Measurements from ENCODE around the gene SCN8A.

The SCN8A gene

DNA sequence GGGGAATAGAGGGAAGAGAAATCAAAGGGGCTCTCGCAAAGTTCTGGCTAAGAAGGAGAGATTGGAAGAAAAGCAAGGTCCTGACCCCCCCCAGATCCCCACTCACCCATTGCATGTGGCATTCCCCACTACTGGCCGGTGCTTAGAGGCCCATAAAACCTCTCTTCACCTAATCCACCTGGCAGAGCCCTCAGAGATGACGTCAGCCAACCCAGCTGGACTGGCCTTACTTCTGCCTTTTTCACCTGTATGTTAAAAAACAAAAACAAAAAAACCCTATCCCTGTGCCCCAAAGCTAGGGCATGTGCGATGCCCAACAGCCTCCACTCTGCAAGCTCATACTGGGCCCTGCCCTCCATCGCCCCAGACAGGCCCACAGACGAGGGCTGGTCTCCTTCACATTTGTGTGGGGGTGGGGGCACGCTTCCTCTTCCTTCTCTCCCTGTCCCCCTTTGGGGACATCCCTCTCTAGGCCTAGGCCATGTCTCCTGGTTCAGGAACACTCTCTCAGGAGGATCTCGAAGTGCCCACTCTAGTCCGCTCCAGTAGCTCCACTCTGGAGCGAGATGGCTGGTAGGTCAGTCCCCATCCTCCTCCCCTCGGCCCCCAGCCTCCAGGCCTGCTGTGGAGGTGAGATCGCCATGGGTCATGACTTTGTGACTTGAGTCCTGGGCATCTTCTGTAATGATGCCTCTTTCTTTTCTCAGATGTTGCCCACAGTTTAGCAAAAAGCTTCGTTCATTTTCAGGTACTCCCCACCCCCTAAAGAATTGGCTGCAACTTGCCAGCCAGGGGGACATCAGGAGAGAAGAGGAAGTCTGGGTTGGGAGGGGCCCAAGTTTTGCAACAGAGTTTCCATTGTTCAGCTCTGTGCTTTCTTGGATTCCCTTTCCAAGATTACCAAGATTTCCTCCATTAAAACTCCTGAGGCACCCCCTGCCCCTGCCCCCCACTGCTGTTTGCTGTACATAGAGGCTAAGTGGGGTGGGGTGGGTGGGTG lies 220.5 kb downstream of the SCN8A start:
- no peak for DNase-seq (ENCODE audit: extremely low read depth in 1 of 2, low read depth in 1 of 2)

DNA sequence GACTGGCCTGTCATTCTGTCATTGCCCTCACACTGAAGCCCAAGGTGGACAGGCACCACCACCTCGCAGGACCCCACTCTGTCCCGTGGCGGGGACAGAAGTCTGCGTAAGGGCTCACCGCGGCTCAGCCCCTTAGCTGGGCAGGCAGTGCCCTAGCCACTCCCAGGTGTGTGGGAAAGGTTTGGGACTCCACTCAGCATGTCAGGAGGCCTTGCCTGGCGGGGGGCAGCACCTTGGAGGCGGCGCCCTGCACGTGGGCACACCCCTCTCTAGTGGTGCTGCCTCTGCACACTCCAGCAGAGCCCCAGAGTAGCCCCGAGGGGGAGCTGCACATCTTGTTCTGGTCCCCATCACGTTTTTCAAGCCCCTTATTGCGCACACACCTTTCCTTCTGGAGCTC lies 221.8 kb downstream of the SCN8A start:
- no peak for DNase-seq (ENCODE audit: extremely low read depth in 1 of 2, low read depth in 1 of 2)

DNA sequence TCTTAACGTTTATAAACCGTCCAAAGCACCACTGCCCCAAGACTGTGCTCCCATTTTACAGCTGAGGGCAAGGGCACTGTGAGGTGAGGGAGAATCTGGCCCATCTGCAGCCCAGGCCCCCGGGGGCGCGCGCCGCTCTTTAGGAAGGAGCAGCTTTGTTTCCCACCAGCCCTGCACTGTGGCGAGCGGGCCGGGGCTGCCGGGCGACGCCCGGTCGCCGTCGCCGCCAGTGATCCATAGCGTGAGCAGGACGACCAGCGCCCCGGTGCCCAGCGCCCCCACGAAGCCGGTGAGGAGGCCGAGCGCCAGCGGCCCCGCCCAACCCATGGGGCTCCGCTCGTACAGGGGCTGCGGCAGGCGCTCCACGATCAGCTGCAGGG lies 222.9 kb downstream of the SCN8A start:
- DNase-seq (ENCODE audit: extremely low read depth in 1 of 2, low read depth in 1 of 2) = no peak

DNA sequence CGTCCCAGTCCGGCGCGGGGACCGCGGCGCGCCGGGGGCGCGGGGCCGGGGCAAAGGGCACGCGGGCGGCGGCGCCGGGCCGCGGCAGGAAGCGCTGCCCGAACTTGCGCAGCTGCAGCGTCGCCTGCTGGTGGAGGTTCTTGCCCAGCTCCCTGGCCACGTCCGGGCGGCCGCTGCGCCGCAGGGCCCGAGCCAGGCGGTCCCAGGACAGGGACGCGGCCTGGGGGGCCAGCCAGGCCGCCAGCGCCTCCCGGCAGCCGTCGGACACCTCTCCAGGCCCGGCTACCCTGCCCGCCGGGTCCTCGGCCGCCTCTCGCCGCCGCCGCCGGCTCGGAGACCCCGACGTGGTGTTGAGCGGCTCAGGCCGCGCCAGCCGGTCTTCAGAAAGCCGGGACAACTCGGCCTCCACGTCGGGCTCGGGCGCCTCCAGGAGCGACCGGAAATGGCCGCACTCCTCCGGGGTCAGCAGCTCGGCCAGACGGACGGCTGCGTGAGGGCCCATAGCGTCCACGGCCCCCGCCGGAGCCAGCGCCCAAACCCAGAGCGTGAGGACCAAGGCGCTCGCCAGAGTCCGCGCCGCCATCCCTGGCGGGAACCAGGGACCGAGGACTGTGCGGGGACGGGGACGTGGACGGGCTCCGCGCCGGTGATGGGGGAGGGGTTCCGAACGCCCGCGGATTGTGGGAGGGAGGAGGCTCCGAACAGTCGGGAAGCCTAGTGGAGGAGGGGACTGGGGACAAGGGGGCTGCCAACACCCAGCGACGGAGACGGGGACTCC lies 223.5 kb downstream of the SCN8A start:
- peak in 1 of 2 donors; percentile 40 for DNase-seq (ENCODE audit: extremely low read depth in 1 of 2, low read depth in 1 of 2)

DNA sequence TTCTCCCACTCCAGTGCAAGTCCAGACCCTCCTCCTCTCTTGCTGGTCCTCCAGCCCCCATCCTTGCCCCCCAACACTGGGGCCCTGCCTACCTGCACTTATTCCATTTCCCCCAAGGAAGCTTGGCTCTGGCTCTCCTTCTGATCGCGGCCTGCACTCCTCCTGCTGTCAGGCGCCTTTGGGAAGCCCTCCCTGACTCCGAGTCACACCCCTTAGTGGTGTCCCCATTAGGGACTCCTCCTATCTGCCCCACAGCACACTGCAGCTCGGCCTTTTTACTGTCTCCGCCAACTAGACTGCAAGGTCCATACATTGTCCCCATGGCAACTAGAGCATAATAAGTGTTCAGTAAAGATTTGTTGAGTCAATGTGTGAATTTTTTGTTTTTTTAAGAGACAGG lies 224.5 kb downstream of the SCN8A start:
- DNase-seq (ENCODE audit: extremely low read depth in 1 of 2, low read depth in 1 of 2) = no peak

DNA sequence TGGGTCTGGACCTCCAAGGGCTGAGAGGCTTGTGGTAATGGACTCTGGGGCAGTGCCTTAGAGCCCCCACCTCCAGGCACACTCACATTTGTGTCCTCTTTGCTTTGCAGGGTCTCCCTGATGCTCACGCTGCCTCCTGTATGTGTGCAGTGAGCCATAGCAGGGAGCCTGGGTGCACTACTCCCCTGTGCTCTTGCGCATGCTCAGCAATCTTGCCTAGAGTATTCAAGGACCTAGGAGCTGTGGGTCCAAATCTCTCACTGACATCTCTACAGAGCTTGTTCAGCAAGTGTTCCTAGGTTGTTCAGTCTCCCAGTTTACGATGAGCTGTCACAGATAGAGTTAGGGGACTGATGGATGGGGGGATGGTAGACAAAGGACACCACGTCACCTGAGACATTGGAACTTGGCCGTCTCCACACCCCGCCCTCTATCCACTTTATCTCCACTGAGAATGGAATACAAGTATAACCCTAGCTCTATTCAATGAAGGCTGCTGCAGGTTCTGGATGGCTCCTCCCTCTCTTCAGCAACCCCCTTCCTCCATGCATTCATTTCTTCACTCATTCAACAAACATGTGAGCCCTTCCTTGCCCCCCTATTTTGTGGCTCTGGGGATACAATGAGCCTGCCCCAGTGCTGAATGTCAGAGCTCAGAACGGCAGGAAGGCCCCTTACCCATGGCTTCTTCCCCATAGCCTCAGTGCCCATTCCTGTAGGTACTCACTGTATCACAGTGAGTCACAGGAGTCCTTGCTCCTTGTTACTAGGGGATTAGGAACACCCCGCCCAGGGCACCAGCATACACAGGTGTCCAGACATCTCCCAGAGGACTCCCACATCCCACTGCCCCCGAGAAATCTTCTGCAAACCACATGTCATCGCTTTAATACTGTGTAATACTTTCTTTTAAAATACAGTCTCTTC lies 226.3 kb downstream of the SCN8A start:
- no peak for DNase-seq (ENCODE audit: extremely low read depth in 1 of 2, low read depth in 1 of 2)

DNA sequence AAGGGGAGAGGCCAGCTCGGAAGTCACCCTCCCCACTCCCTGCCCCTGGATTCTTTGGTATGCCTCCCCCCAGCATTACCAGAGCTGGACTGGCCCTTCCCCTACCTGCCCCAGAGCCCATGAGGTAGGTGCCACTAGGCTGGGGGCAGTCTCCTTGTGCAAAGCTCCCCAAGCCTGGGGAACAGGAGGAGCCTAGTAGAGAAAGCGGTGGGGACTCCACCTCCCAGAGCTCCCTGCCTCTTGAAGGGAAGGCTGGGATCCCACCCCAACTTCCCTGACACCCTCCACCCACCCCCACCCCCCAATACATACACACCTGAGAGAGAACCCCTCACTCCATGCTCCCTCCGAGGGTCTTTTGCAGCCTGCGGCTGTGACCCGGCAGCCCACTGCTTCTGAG lies 227.1 kb downstream of the SCN8A start:
- DNase-seq (ENCODE audit: extremely low read depth in 1 of 2, low read depth in 1 of 2) = no peak

DNA sequence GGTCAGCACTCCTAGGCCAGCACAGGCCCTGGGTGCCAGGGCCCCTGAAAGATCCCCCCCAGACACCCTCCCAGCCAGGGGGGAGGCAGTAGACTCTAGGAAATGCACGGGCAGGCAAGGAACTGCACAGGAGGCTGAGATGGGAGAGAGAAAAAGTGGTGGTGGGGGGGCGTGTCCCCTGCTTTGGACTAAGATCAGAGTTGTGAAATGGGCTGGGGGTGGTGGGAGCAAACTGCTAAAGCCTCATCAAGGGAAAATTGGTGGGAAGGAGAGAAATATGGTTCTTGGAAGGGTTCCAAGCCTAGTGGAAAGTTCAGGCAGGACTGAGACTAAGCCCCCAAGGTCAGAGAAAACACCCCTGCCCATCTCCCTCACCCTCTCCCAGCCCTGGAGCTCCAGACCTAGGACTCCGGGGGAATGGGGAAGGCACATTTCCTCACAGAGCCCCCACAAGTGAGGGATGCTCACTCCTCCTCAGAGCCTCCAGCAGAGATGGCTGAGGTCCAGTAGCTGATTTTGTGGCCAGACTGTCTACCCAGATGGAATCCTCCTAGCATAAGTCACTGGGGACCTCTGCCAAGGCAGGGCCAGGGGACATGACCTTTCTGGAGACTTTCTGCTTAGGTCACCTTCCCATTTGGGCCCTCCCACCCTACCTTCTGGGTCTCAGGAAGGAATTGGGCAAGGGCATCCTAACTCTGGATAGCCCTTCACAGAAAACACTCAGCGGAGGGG lies 227.7 kb downstream of the SCN8A start:
- no peak for DNase-seq (ENCODE audit: extremely low read depth in 1 of 2, low read depth in 1 of 2)

DNA sequence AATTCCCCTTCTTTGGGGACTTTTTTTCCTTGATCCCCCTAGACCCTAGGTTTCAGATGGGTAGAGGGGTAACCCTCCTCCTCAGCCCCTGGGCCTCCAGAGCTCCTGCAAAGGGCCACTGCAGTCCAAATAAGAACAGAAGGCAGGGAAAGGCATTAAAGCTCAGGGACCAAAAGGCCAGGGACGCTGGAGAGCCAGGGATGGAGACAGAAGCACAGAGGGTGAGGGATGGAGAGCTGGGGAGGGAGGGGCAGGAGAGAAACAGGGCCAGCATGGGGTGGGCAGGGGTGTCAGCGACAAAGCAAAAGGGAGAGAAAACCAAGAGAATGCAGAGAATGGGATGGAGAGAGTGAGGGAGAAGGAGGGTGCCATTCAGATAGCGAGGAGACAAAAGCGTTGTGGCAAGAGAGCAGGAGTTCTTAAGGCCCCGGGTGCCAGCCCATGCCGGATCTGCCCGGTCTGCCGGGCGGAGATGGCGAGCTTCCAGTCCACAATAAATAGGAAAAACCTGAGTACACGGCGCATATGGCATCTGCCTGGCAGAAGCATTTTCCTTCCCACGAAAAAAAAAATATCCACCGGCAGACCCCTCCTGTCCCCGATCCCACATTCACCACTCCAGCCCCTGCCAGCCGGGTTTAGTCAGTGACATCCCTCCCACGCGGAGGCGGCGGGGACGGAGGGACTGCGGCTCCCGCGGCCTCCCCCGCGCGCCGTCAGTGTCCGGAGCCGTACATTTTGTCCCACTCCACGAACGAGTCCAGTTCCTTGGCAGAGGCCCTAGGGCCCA lies 228.9 kb downstream of the SCN8A start:
- DNase-seq (ENCODE audit: extremely low read depth in 1 of 2, low read depth in 1 of 2) = no peak

DNA sequence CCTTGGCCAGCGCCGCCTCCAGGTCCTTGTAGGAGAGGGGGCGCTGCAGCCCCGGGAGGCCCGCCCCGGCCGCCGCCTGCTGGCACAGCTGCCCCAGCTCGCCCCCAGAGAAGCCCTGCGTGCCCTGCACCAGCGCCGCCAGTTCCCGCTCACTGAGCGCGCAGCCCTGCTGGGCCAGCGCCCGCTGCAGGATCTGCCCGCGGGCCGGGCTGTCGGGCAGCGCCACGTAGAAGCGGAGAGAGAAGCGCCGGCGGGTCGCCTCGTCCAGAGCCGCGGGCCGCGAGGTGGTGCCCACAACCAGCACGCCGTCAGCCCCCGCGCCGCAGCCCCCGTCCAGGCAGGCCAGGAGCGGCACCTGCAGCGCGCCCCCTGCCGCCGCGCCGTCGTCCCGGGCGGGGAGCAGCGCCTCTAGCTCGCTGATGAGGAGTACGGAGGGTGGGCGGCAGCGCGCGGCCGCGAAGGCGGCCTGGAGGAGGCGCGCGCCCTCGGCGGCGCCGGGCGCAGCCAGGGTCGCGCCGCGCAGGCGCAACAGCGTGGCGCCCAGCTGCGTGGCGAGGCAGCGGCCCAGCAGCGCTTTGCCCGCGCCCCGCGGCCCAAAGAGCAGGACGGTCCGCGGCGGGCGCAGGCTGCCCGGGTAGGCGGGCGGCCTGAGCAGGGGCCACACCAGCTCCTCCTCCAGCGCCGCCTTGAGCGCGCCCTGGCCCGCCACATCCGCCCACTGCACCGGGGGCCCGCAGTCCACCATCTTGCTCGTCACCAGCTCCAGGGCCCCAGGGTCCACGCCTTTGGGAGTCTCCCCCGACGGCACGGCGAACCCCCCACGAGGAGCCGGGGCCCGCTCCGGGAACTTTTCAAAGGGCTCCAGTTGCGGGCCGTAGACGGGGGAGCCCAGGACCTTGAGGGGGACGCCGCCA lies 229.8 kb downstream of the SCN8A start:
- DNase-seq (ENCODE audit: extremely low read depth in 1 of 2, low read depth in 1 of 2) = peak; percentile 73

DNA sequence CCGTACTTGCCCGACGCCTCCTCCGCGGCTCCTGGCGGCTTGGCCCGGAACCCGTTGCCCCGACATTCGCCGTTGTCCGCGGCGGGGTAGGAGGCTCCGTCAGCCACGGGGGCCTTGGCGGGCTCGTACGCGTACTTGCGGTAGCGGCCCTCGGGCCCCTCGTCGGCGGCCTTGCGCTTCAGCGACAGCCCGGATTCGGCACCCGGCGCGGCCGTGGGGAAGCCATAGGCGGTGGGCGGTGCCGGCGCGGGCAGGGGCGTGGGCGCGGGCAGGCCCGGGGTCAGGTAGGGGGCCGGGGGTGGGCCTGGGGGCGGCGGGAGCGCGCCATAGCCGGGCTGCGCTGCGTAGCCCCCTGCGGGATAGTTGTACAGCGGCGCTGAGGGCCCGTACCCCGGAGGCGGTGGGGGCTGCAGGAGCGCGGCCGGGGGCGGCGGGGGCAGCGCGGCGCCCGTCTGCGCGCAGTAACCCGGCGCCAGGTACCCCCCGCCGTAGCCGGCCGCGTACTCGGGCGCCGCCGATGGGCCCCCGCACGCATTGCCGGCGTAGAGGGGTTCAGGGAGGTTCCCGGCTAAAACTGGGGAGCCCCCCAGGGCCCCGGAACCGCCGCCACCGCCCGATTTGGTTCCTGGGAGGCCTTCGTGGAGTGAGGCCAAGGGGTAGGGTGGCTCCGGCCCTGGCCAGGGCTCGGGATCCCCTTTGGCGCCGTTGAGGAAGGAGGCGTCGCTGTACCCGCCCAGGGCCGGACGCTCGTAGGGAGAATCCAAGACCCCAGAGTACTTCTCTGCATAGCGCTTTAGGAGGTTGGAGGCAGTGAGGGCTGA lies 230.6 kb downstream of the SCN8A start:
- DNase-seq (ENCODE audit: extremely low read depth in 1 of 2, low read depth in 1 of 2) = no peak

DNA sequence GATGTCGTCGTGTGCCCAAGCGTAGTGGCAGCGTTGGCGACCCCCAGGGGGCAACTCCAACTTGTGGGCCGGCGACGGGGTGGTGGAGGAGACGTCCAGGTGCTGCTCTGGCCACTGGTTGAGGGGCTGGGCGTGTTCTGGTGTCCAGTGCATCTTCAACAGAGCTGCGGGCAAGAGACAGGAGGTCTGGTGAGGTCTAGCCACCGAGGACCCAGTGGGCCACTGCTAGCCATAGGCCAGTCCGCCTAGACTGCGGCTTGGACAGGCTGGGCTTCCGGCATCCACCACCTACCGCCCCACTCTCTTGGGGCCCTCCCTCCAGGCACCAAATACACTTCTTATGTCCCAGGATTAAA lies 231.2 kb downstream of the SCN8A start:
- DNase-seq (ENCODE audit: extremely low read depth in 1 of 2, low read depth in 1 of 2) = no peak

DNA sequence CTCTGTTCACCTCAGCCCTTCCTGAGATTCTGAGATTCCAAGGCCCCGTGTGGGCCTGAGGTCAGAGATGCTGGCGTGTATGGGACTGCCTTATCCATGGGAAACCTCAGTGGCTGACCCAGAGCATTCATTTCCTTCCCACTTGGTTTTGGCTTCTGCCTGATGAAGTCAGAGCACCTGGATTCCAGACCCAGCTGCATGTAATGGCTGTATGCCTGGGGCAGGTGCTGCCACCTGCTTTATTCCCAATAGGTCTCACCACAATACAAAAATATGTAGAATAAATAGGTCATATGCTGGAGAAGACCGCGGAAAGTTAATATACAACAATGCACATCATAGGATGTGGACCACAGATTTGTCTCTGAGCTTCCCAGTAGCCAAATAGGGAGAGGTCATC lies 231.9 kb downstream of the SCN8A start:
- no peak for DNase-seq (ENCODE audit: extremely low read depth in 1 of 2, low read depth in 1 of 2)

DNA sequence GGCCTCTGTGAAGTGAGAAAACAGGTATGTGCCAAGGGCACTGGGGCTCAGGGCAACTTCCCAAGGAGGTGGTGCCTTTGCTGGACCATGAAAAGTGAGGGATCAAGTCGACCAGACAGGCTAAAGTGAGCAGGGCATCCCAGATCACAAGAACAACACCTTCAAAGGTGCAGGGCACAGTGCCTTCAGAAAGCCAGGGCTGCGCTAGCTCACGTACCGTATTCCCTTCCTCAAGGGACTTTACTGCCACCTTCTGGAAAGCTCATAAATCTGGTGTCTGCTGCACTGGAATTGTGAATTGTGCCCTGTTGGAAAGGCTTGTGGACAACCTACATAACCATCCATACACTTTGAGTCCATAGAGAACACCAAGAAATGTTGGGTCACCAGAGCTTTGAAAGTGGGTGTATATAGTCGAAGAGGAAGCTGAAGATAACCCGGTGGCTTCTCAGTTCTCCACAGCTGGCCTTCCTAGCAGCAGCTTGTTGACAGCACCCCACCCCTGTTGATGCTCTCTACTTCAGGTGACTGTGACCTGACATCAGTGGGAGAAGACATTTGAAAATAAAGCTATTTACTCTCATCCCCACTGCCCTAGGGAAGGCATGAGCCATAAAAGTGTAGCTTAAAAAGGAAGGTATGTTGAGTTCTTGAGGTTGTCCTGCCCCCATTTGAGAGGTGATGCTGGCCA lies 233.0 kb downstream of the SCN8A start:
- DNase-seq (ENCODE audit: extremely low read depth in 1 of 2, low read depth in 1 of 2) = no peak

DNA sequence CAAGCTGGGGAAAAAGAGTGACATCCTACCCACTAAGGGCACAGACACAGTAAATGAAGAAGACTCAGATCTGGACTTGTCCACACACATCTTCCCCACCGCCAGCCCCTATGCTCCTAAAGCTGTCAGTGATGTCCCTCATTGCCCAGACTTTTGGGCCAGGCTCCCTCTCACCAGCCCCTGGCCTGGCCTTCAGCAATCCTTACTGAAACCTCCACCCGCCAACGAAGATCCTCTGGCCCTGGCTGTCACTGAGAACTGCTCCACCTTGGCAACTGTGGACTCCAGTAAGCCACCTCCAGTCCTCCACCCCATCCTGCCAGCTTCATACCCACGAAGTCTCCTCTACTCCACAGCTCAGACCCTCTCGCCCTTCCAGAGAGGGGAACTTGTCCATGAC lies 234.2 kb downstream of the SCN8A start:
- no peak for DNase-seq (ENCODE audit: extremely low read depth in 1 of 2, low read depth in 1 of 2)

DNA sequence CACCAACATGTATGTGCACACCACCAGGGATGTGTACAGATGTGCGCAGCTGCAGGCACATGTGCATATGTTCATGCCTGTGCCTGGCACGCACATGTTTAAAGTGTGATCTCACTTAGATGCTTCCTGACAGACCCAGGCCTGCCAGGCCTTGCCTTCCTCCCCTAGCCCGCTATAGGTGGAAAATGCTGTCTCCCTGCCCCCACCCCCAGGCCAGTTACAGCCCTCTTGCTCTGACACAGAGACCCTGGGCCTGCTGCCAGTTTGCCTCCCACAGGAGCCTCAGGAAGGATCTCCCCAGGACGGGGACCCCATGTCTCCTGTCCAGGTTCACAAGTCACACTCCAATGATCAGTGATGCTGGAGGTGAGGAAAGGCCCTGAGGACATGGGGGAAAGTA lies 235.8 kb downstream of the SCN8A start:
- DNase-seq (ENCODE audit: extremely low read depth in 1 of 2, low read depth in 1 of 2) = no peak
